Loucy (cell line): ENCODE data around the gene SLC5A6.

Experiments used
- H2AFZ ChIP-seq: fragments of 200-600 bp; sonication (generic); 2 replicates; pipeline ENCODE4 v1.6.0; 2016; ENCODE audit warnings: antibody characterized with exemption, mild to moderate bottlenecking, low read length, moderate library complexity
- H3F3A ChIP-seq: fragments of 200-600 bp; 2 replicates; pipeline ENCODE4 v1.6.0; 2016; ENCODE audit warnings: antibody characterized with exemption, low read depth, mild to moderate bottlenecking
- H3K27me3 ChIP-seq: fragments of 200-600 bp; sonication (generic); 2 replicates; pipeline ENCODE4 v1.6.1; 2014; ENCODE audit warnings: low read length, mild to moderate bottlenecking; ENCODE audit not compliant: insufficient read depth, poor library complexity, severe bottlenecking
- H3K36me3 ChIP-seq: fragments of 200-600 bp; sonication (generic); 2 replicates; pipeline ENCODE4 v1.6.1; 2016; ENCODE audit warnings: low read length; ENCODE audit not compliant: insufficient read depth
- H3K4me1 ChIP-seq: fragments of 200-600 bp; sonication (generic); 2 replicates; pipeline ENCODE4 v1.5.1; 2014; ENCODE audit warnings: low read length, mild to moderate bottlenecking; ENCODE audit not compliant: insufficient read depth, poor library complexity, severe bottlenecking
- H3K4me2 ChIP-seq: fragments of 200-600 bp; sonication (generic); 2 replicates; pipeline ENCODE4 v1.6.0; 2014; ENCODE audit warnings: antibody characterized with exemption, low read length, low read depth, mild to moderate bottlenecking; ENCODE audit not compliant: poor library complexity, severe bottlenecking
- H3K4me3 ChIP-seq: fragments of 200-600 bp; sonication (generic); 2 replicates; pipeline ENCODE4 v1.5.1; 2014; ENCODE audit warnings: low read length, mild to moderate bottlenecking, mixed read lengths; ENCODE audit not compliant: poor library complexity, severe bottlenecking
- H3K79me2 ChIP-seq: fragments of 200-600 bp; sonication (generic); 2 replicates; pipeline ENCODE4 v1.6.1; 2014; ENCODE audit warnings: low read length; ENCODE audit not compliant: insufficient read depth
- H3K9ac ChIP-seq: fragments of 200-600 bp; sonication (generic); 2 replicates; pipeline ENCODE4 v1.6.0; 2014; ENCODE audit warnings: mild to moderate bottlenecking, low read depth, low read length, moderate library complexity; ENCODE audit not compliant: poor library complexity, severe bottlenecking
- H3K9me2 ChIP-seq: fragments of 200-600 bp; sonication (generic); replicated peaks from 2 replicates; pipeline ENCODE4 v1.6.1; 2016; ENCODE audit warnings: low read depth, low read length, mixed read lengths
- H3K9me3 ChIP-seq: fragments of 200-600 bp; sonication (generic); 2 replicates; pipeline ENCODE4 v1.6.1; 2014; ENCODE audit warnings: mild to moderate bottlenecking, antibody characterized with exemption, low read length, low read depth; ENCODE audit not compliant: insufficient read depth
- H4K20me1 ChIP-seq: fragments of 200-600 bp; sonication (generic); 2 replicates; pipeline ENCODE4 v1.6.0; 2014; ENCODE audit warnings: antibody characterized with exemption, low read length, mild to moderate bottlenecking; ENCODE audit not compliant: insufficient read depth, poor library complexity, severe bottlenecking
- CTCF ChIP-seq: fragments of 200-600 bp; sonication (generic); conservative IDR thresholded peaks from 2 replicates; pipeline ENCODE4 v1.5.1; 2014; ENCODE audit warnings: mild to moderate bottlenecking, antibody characterized with exemption, low read length
- EZH2phosphoT487 ChIP-seq: fragments of 200-600 bp; IDR thresholded peaks from 2 replicates; pipeline ENCODE4 v1.6.1; 2018; ENCODE audit warnings: antibody characterized with exemption, mild to moderate bottlenecking, moderate library complexity, borderline replicate concordance

SLC5A6 gene

GRCh38 chr2:27249159-27249890 lies 37.3 kb upstream of the SLC5A6 start:
- H2AFZ ChIP-seq = no peak overlapping the region
- H3F3A ChIP-seq = no peaks in the 10 kb centered on the region
- TF ChIP-seq EZH2phosphoT487 (no peak), CTCF (no peak)
- no peaks in the 10 kb centered on the region for H4K20me1 ChIP-seq
- H3K79me2 ChIP-seq = no peaks in the 10 kb centered on the region
- no peaks in the 10 kb centered on the region for H3K4me1 ChIP-seq
- no peaks in the 10 kb centered on the region for H3K9me2 ChIP-seq
- H3K4me2 ChIP-seq = no peak overlapping the region
- no peak overlapping the region for H3K9ac ChIP-seq
- H3K27me3 ChIP-seq = no peaks in the 10 kb centered on the region
- H3K36me3 ChIP-seq = peaks cover 4% of the 10 kb centered on the region; the same call in 1 of the 2 replicates
- no peaks in the 10 kb centered on the region for H3K9me3 ChIP-seq
- H3K4me3 ChIP-seq = no peak overlapping the region

DNA sequence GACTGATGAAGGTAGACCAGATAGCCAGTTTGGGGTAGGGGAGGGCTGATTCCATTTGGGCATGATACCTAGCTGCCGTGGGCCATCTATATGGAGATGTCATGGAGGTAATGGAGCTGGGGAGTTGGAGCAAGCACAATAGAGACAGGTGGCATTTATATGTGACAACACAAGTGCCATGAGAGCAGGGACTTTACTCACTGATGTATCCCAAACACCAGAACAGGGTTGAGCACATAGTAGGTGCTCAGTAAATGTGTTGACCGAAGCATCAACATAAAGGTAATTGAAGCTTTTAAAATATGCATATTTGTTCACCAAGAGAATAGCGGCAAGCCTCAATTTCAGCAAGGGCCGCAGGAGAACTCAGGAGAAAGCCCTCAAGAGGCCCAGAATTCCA lies 35.8 kb upstream of the SLC5A6 start:
- Histone ChIP-seq H3K79me2 (no peaks in the 10 kb centered on the region), H3K36me3 (peaks cover 18% of the 10 kb centered on the region; the same call in 1 of the 2 replicates)
- TF ChIP-seq CTCF (no peak), EZH2phosphoT487 (no peak)

DNA sequence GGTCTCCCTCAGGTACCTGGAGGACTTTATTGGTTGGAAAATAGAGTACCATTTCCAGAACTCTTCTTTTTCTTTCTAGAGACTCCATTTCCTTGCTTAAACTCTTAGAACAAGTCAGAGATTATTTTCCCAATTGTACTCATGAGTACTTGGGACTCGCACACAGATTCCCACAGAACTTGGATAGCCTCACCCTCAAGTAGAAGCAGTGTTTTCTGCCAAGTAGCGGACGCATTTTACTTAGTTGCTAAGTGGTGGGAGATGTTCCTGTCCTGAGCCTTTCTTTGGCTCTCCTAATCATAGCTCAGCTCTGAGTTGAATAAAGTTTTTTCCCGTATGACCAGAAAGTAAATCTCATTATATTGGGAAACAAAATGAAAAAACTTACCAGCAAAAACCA lies 33.6 kb upstream of the SLC5A6 start:
- H3K4me2 ChIP-seq = no peak overlapping the region
- no peak overlapping the region for H3K9ac ChIP-seq
- no peaks in the 10 kb centered on the region for H3K9me3 ChIP-seq
- H3K4me3 ChIP-seq = no peak overlapping the region
- TF ChIP-seq CTCF = no peak
- H4K20me1 ChIP-seq = no peaks in the 10 kb centered on the region
- H3K27me3 ChIP-seq = no peaks in the 10 kb centered on the region
- H3K4me1 ChIP-seq = peaks cover 8% of the 10 kb centered on the region
- H3K79me2 ChIP-seq = no peaks in the 10 kb centered on the region
- no peaks in the 10 kb centered on the region for H3K9me2 ChIP-seq
- H3K36me3 ChIP-seq = peaks cover 41% of the 10 kb centered on the region; the same call in 1 of the 2 replicates
- H3F3A ChIP-seq = no peaks in the 10 kb centered on the region
- H2AFZ ChIP-seq = no peak overlapping the region

More for the DNA sequence above, 35.8 kb upstream of the SLC5A6 start:
- Histone ChIP-seq H3K4me3 (no peak overlapping the region), H3K4me2 (no peak overlapping the region), H3K4me1 (no peaks in the 10 kb centered on the region), H3K9me3 (no peaks in the 10 kb centered on the region), H3K9ac (no peak overlapping the region), H3F3A (no peaks in the 10 kb centered on the region), H2AFZ (no peak overlapping the region), H4K20me1 (no peaks in the 10 kb centered on the region), H3K27me3 (no peaks in the 10 kb centered on the region), H3K9me2 (no peaks in the 10 kb centered on the region)
